Loucy (cell line): ENCODE results near the gene HHATL.

ENCODE experiments used
- EZH2phosphoT487 ChIP-seq: fragments of 200-600 bp; IDR thresholded peaks from 2 replicates; pipeline ENCODE4 v1.6.1; 2018; ENCODE audit warnings: antibody characterized with exemption, mild to moderate bottlenecking, moderate library complexity, borderline replicate concordance
- TF ChIP-seq, protein P1 (sequence below): fragments of 200-600 bp; sonication (generic); conservative IDR thresholded peaks from 2 replicates; pipeline ENCODE4 v1.5.1; 2014; ENCODE audit warnings: mild to moderate bottlenecking, antibody characterized with exemption, low read length

DNA sequence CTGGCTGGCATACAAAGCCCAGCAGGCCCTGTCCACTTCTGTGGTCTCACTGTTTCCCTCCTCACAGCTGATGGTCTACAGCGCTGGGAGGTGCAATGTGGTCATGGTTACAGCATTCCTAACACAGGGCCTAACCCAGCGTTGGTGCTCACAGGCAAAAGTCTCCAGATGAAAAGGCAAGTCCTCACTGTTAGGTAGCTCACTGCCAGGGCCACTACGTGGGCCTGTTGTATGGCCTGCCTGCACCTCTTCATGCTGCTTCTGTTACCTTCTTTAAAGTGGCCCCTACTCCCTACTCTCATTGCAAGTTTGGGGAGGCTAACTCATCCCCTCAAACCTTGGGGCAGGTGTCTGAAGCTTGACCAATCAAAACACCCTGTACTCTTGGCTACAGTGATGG is 39.2 kb upstream of the HHATL start:
- TF ChIP-seq, protein P1, sequence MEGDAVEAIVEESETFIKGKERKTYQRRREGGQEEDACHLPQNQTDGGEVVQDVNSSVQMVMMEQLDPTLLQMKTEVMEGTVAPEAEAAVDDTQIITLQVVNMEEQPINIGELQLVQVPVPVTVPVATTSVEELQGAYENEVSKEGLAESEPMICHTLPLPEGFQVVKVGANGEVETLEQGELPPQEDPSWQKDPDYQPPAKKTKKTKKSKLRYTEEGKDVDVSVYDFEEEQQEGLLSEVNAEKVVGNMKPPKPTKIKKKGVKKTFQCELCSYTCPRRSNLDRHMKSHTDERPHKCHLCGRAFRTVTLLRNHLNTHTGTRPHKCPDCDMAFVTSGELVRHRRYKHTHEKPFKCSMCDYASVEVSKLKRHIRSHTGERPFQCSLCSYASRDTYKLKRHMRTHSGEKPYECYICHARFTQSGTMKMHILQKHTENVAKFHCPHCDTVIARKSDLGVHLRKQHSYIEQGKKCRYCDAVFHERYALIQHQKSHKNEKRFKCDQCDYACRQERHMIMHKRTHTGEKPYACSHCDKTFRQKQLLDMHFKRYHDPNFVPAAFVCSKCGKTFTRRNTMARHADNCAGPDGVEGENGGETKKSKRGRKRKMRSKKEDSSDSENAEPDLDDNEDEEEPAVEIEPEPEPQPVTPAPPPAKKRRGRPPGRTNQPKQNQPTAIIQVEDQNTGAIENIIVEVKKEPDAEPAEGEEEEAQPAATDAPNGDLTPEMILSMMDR, result no peak
- TF ChIP-seq EZH2phosphoT487, result no peak
